DMS 273 (cell line): Measurements from ENCODE around the gene ACCS.

Experiments used
- DNase-seq: peaks from one replicate; lab custom pipeline; 2025; ENCODE audit not compliant: unreplicated experiment; lab: John Stamatoyannopoulos, UW

The ACCS gene

GRCh38 chr11:44088871-44089270 lies 22.8 kb downstream of the ACCS start:
- DNase-seq: no peak

- DNase-seq: no peak
These were observed 24.5 kb downstream of the ACCS start for GRCh38 chr11:44090539-44090938.

GRCh38 chr11:44094260-44094868 lies 28.3 kb downstream of the ACCS start:
- DNase-seq: peak; percentile 88

- peak; percentile 85 for DNase-seq
These were observed 29.7 kb downstream of the ACCS start, which contains the start of gene EXT2 for GRCh38 chr11:44095506-44096359. TSS of gene EXT2 (plus strand) at chr11:44095678. CDS start at chr11:44107713, 12,035 bp downstream.

- DNase-seq: peak; percentile 23
These were observed 30.5 kb downstream of the ACCS start for GRCh38 chr11:44096360-44097185.

- no peak for DNase-seq
These were observed 31.8 kb downstream of the ACCS start for GRCh38 chr11:44097821-44098220.

GRCh38 chr11:44101098-44101497 lies 35.0 kb downstream of the ACCS start:
- no peak for DNase-seq

GRCh38 chr11:44104481-44105294 lies 38.6 kb downstream of the ACCS start:
- DNase-seq: peak; percentile 4

GRCh38 chr11:44108260-44108659 lies 42.2 kb downstream of the ACCS start:
- DNase-seq: no peak

GRCh38 chr11:44110231-44110679 lies 44.2 kb downstream of the ACCS start:
- peak; percentile 71 for DNase-seq

- peak; percentile 38 for DNase-seq
These were observed 46.2 kb downstream of the ACCS start for GRCh38 chr11:44112091-44112821.

GRCh38 chr11:44113018-44113417 lies 46.9 kb downstream of the ACCS start:
- DNase-seq: no peak

- DNase-seq: no peak
These were observed 47.5 kb downstream of the ACCS start for GRCh38 chr11:44113572-44113971.

- DNase-seq: no peak
These were observed 50.3 kb downstream of the ACCS start for GRCh38 chr11:44116234-44116830.

GRCh38 chr11:44120169-44120568 lies 54.1 kb downstream of the ACCS start:
- peak; percentile 12 for DNase-seq

GRCh38 chr11:44125598-44125997 lies 59.5 kb downstream of the ACCS start:
- DNase-seq: no peak

- no peak for DNase-seq
These were observed 60.2 kb downstream of the ACCS start for GRCh38 chr11:44126304-44126703.

GRCh38 chr11:44127130-44127529 lies 61.1 kb downstream of the ACCS start:
- no peak for DNase-seq

- no peak for DNase-seq
These were observed 62.7 kb downstream of the ACCS start for GRCh38 chr11:44128729-44129128.
